Thoracic aorta (tissue), 2 donors: ENCODE measurements around the gene FAM153A. TPM values are rescaled to one million over a fixed set of nuclear protein-coding genes. Genes with fewer than 3 reads are reported as not detected.
"Not testable (repeated sequence)": the region's sequence is repeated elsewhere in the genome, so short reads cannot be mapped to it uniquely, and the experiment has no call there.

Source experiments
- ATAC-seq: fragments of 150-250 bp; one replicate; pipeline ENCODE4 v1.8.0; 2017; ENCODE audit warnings: low read depth; ENCODE audit not compliant: insufficient number of reproducible peaks, low FRiP score
- DNase-seq: peaks from one replicate; pipeline ENCODE4 v3.0.0-alpha.2; 2020; ENCODE audit warnings: low spot score
- H3K27ac ChIP-seq, 2 donors: fragments of 200-600 bp; sonication (generic); 1 replicate in 1 of 2; 2 replicates in 1 of 2; pipeline ENCODE4 v1.5.1; 2016; ENCODE audit warnings: mild to moderate bottlenecking in 2 of 2, moderate library complexity in 2 of 2
- H3K27me3 ChIP-seq: fragments of 200-600 bp; sonication (generic); replicated peaks from 2 replicates; pipeline ENCODE4 v1.6.0; 2016; ENCODE audit warnings: mild to moderate bottlenecking; ENCODE audit not compliant: insufficient read depth
- H3K36me3 ChIP-seq: fragments of 200-600 bp; sonication (generic); one replicate; pipeline ENCODE4 v1.5.1; 2016
- H3K4me1 ChIP-seq, 2 donors: fragments of 200-600 bp; sonication (generic); 1 replicate in 1 of 2; 2 replicates in 1 of 2; pipeline versions ENCODE4 v1.5.1 to v1.6.0; 2016; ENCODE audit warnings: low read depth in 2 of 2, mild to moderate bottlenecking in 1 of 2; ENCODE audit not compliant: control insufficient read depth in 1 of 2
- H3K4me3 ChIP-seq: fragments of 200-600 bp; sonication (generic); 2 replicates; pipeline ENCODE4 v1.5.1; 2016; ENCODE audit warnings: mild to moderate bottlenecking
- H3K9me3 ChIP-seq: fragments of 200-600 bp; sonication (generic); 2 replicates; pipeline ENCODE4 v1.5.1; 2016
- total RNA-seq, 2 donors: library from RNA; depleted of rRNA; stranded (reverse); fragments of >200 nt; gene quantifications; one replicate each; pipeline versions ENCODE4 v1.1.0 to v1.2.3, GENCODE V29; 2016

FAM153A gene
- 1 to 10 TPM; 1.5 to 2.0 TPM for total RNA-seq

DNA sequence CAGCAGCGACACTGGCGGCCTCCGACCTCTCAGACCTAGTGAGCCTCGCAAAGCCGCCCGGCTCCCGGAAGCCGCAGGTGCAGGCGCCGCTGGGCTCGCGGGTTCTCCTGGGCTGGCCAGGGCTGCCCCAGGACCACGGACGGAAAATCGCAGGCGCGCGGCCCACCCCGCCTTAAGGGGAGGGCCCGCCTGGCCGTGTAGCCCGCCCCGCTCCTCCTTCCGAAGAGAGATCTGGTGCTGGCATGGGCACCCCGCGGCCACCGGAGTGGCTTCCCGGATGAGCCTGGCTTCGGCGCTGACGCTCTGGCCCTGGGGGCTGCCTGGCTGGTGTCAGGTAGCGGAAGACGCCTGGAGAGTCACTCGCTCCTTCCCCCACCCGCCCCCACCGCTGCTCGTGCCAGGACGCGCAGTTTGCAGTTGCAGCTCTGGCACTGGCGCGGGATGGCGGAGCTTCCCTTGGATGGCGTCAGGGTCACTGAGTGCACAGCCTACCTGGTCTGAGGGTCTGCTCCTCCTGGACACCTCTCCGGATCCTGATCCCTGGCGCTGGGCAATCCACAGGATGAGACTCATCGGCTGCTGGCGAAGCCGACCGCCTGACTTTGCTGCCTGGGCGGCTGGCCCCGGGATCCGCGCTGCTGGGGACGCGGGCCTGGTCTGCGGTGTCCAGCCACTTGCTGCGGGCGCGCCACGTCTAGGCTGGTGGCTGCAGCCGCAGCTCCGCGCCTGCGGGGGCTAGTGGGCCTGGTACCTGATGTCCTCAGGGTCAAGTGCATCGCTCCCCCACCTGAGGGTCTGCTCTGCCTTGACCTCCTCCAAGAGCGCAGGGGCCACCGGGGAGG lies at the start of gene FAM153A:
TSS of gene FAM153A (minus strand) at position 108 of the 842 bp plus-strand sequence.
- ATAC-seq, H3K27ac ChIP-seq, H3K9me3 ChIP-seq, H3K36me3 ChIP-seq, DNase-seq, H3K4me3 ChIP-seq, H3K4me1 ChIP-seq, H3K27me3 ChIP-seq: not testable (repeated sequence)

- H3K36me3 ChIP-seq, H3K4me3 ChIP-seq, H3K27ac ChIP-seq, ATAC-seq, H3K27me3 ChIP-seq, H3K9me3 ChIP-seq, DNase-seq, H3K4me1 ChIP-seq: not testable (repeated sequence)
These were observed 49.6 kb upstream of the FAM153A start for GRCh38 chr5:177832287-177832686.

- H3K36me3 ChIP-seq, H3K27ac ChIP-seq, H3K9me3 ChIP-seq, H3K4me3 ChIP-seq, H3K27me3 ChIP-seq, DNase-seq, ATAC-seq, H3K4me1 ChIP-seq: not testable (repeated sequence)
These were observed 43.4 kb upstream of the FAM153A start for GRCh38 chr5:177826073-177826472.

- not testable (repeated sequence) for H3K27ac ChIP-seq, ATAC-seq, H3K9me3 ChIP-seq, DNase-seq, H3K4me1 ChIP-seq, H3K27me3 ChIP-seq, H3K36me3 ChIP-seq, H3K4me3 ChIP-seq
These were observed 42.1 kb upstream of the FAM153A start for GRCh38 chr5:177824776-177825175.

- not testable (repeated sequence) for H3K9me3 ChIP-seq, H3K36me3 ChIP-seq, ATAC-seq, H3K4me1 ChIP-seq, H3K27me3 ChIP-seq, H3K27ac ChIP-seq, H3K4me3 ChIP-seq, DNase-seq
These were observed 39.8 kb upstream of the FAM153A start for GRCh38 chr5:177822489-177822888.

- H3K9me3 ChIP-seq, H3K4me1 ChIP-seq, H3K36me3 ChIP-seq, H3K27me3 ChIP-seq, H3K4me3 ChIP-seq, H3K27ac ChIP-seq, DNase-seq, ATAC-seq: not testable (repeated sequence)
These were observed 37.0 kb upstream of the FAM153A start for GRCh38 chr5:177819664-177820063.

GRCh38 chr5:177812814-177813425 lies 30.2 kb upstream of the FAM153A start:
- DNase-seq, H3K9me3 ChIP-seq, H3K4me3 ChIP-seq, H3K4me1 ChIP-seq, H3K27me3 ChIP-seq, ATAC-seq, H3K27ac ChIP-seq, H3K36me3 ChIP-seq: not testable (repeated sequence)

DNA sequence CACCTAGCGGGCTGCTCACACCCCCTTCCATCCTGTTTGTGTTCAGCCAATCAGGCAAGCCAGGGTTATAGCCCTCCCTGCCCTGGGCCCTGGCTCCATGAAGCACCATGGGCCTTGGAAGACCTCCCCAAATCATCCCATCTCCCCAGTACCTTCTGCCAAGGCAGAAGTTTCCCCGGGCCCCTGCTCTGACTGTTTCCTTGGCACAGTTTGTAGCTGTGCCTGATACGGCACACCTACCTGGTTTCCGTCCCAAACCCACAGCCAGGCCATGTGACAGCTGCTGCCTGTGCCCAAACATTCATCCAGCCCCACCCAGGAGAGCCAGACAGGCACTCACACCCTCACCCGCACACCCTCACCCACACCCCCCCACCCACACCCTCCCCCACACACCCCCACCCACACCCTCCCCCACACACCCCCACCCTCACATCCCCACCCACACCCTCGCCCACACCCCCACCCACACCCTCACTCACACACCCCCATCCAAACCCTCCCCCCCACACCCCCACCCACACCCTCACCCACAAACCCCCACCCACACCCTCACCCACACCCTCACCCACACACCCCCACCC lies 29.6 kb upstream of the FAM153A start:
- H3K27ac ChIP-seq, H3K36me3 ChIP-seq, DNase-seq, H3K4me3 ChIP-seq, H3K9me3 ChIP-seq, H3K27me3 ChIP-seq, H3K4me1 ChIP-seq, ATAC-seq: not testable (repeated sequence)

DNA sequence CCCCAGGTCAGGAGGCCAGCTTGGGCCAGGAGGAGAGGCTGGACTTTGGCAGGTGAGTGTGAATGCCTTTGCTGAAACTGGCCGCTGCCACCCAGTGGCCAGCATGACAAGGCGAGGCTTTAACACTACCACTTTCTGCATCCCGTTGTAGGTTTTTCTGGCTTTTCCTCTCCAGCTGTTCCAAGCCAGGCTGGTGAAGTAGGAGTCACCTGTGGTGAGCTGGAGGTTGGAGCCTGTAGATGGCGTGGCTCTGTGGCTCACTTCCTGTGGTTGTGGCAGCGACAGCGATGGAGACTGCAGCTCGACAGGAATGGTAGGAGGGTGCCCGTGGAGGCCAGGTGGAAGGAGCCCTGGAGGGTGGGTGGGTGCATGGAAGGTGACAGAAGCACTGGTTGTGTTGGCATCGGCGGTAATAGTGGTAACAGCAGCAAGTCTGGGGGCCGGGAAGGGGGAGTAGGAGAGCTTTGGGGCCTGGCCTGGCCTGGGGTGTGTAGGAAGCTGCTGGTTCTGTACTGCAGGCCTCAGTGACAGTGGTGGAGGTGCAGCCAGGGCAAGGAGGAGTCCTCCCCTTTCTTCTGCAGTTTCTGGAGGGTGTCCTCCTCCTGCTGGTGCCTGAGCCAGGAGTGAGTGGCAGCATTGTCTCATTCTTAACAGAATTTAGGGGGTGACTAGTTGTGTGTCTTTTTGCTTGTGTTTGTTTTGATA lies 26.7 kb upstream of the FAM153A start:
- H3K4me3 ChIP-seq, H3K36me3 ChIP-seq, H3K4me1 ChIP-seq, ATAC-seq, H3K27ac ChIP-seq, DNase-seq, H3K9me3 ChIP-seq, H3K27me3 ChIP-seq: not testable (repeated sequence)

DNA sequence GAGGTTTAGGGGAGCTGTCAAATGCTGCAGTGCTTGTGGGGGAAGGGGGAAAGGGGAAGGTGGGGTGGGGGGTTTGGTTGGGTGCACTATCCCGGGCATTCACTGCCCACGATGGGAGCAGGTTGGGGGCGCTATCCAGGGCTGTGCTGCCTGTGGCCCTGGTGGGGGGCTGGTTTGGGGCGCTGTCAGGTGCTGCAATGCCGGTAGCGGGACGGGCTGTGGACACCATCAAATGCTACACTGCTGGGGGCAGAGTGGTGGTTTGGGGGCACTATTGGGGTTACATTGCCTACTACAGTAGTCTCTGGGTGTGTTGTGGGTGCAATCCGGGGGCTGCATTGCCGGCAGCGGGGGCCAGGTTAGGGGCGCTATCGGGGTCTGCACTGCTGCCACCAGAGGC lies 25.7 kb upstream of the FAM153A start:
- ATAC-seq, H3K4me1 ChIP-seq, H3K27ac ChIP-seq, DNase-seq, H3K4me3 ChIP-seq, H3K9me3 ChIP-seq, H3K27me3 ChIP-seq, H3K36me3 ChIP-seq: not testable (repeated sequence)

DNA sequence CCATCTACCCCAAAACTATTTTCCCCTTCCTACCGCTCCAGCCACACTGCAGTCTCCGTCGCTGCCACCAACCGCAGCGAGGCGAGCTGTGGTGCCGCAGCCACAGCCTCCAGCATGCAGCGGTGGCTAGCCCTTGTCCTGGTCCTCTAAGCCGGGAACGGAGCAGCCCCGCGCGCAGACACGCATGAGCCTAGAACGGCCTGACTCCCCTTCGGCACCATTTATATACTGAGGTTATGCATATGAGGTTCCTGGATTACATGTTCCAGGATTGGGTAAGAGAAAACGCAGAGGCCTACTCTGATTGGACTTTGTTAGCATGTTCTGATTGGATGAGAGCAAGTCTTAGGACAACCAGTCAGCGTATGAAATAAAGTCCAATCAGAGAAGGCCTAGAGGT lies 24.6 kb upstream of the FAM153A start:
- not testable (repeated sequence) for H3K36me3 ChIP-seq, H3K4me3 ChIP-seq, H3K27me3 ChIP-seq, H3K9me3 ChIP-seq, H3K27ac ChIP-seq, ATAC-seq, H3K4me1 ChIP-seq, DNase-seq

- not testable (repeated sequence) for ATAC-seq, H3K9me3 ChIP-seq, H3K36me3 ChIP-seq, H3K27me3 ChIP-seq, H3K27ac ChIP-seq, H3K4me1 ChIP-seq, DNase-seq, H3K4me3 ChIP-seq
These were observed 18.7 kb upstream of the FAM153A start for GRCh38 chr5:177801427-177801826.
